Fibroblast of lung (primary cell): ENCODE data around the gene STK11IP. TPM values are rescaled to one million over a fixed set of nuclear protein-coding genes. Genes with fewer than 3 reads are reported as not detected.

Experiments
- DNase-seq, 2 donors: peaks; one replicate each; pipeline versions ENCODE4 v3.0.0 to v3.0.0-alpha.2; 2010; ENCODE audit warnings: low read depth in 2 of 2
- H2AFZ ChIP-seq: 2 replicates; pipeline ENCODE4 v1.5.1; 2012; ENCODE audit warnings: low read length, control low read depth, inconsistent platforms
- H3K27ac ChIP-seq: 2 replicates; pipeline ENCODE4 v1.5.1; 2011; ENCODE audit warnings: low read length, control low read depth; ENCODE audit not compliant: insufficient read depth
- H3K27me3 ChIP-seq: 2 replicates; pipeline ENCODE4 v1.5.1; 2011; ENCODE audit warnings: mild to moderate bottlenecking, low read length; ENCODE audit not compliant: control insufficient read depth, insufficient read depth
- H3K36me3 ChIP-seq: 2 replicates; pipeline ENCODE4 v1.5.1; 2011; ENCODE audit warnings: low read length; ENCODE audit not compliant: control insufficient read depth, insufficient read depth
- H3K4me1 ChIP-seq: 2 replicates; pipeline ENCODE4 v1.5.1; 2011; ENCODE audit warnings: low read length; ENCODE audit not compliant: control insufficient read depth, insufficient read depth; ENCODE audit errors: extremely low read depth
- H3K4me2 ChIP-seq: 2 replicates; pipeline ENCODE4 v1.5.1; 2011; ENCODE audit warnings: low read length, control low read depth; ENCODE audit not compliant: insufficient read depth; ENCODE audit errors: extremely low read depth
- H3K4me3 ChIP-seq, 4 experiments: fragments of 200-600 bp in 1 of 4; sonication (generic) in 1 of 4; replicated peaks in 1 of 4; 2 replicates each; pipeline ENCODE4 v1.5.1; 2011 to 2016; ENCODE audit warnings: low read length in 4 of 4, low read depth in 3 of 4, mild to moderate bottlenecking in 3 of 4, control low read depth in 2 of 4, inconsistent platforms in 1 of 4, mixed read lengths in 1 of 4; ENCODE audit not compliant: insufficient read depth in 1 of 4; ENCODE audit errors: control extremely low read depth in 1 of 4
- H3K79me2 ChIP-seq: 2 replicates; pipeline ENCODE4 v1.5.1; 2012; ENCODE audit warnings: mild to moderate bottlenecking, low read length, inconsistent platforms; ENCODE audit not compliant: control insufficient read depth, insufficient read depth
- H3K9ac ChIP-seq: 2 replicates; pipeline ENCODE4 v1.5.1; 2011; ENCODE audit warnings: mild to moderate bottlenecking, low read length, control low read depth; ENCODE audit not compliant: insufficient read depth
- H3K9me3 ChIP-seq: 2 replicates; pipeline ENCODE4 v1.5.1; 2012; ENCODE audit warnings: low read depth, low read length; ENCODE audit not compliant: control insufficient read depth, insufficient read depth
- H4K20me1 ChIP-seq: 2 replicates; pipeline ENCODE4 v1.5.1; 2011; ENCODE audit warnings: low read length; ENCODE audit not compliant: control insufficient read depth, insufficient read depth; ENCODE audit errors: extremely low read depth
- EZH2 ChIP-seq: IDR thresholded peaks from 2 replicates; pipeline ENCODE4 v1.5.1; 2012; ENCODE audit warnings: low read length, control low read depth, mild to moderate bottlenecking; ENCODE audit errors: missing control alignments
- polyA plus RNA-seq, 2 donors: library from polyadenylated mRNA; depleted of rRNA in 1 of 2; stranded (reverse) in 1 of 2; unstranded in 1 of 2; fragments of >200 nt; gene quantifications; 2 replicates each; pipeline ENCODE4 v1.2.1, GENCODE V29; 2011 to 2012; ENCODE audit warnings: missing spikeins in 1 of 2
- total RNA-seq: library from RNA; depleted of rRNA; stranded (reverse); fragments of >200 nt; gene quantifications from 2 replicates; pipeline ENCODE4 v1.2.1, GENCODE V29; 2014
- TF ChIP-seq, protein P1 (sequence below), 2 donors: IDR thresholded peaks in 1 of 2; conservative IDR thresholded peaks in 1 of 2; 1 replicate in 1 of 2; 2 replicates in 1 of 2; pipeline ENCODE4 v1.5.1; 2011 to 2012; ENCODE audit warnings: low read length in 2 of 2, control low read depth in 1 of 2, inconsistent platforms in 1 of 2, low read depth in 1 of 2, mild to moderate bottlenecking in 1 of 2

Gene STK11IP
- total and polyA plus RNA-seq, 2 donors (not counting 1 experiment from before 2014, with no cell fraction given), result 5.6 to 16.8 TPM

DNA sequence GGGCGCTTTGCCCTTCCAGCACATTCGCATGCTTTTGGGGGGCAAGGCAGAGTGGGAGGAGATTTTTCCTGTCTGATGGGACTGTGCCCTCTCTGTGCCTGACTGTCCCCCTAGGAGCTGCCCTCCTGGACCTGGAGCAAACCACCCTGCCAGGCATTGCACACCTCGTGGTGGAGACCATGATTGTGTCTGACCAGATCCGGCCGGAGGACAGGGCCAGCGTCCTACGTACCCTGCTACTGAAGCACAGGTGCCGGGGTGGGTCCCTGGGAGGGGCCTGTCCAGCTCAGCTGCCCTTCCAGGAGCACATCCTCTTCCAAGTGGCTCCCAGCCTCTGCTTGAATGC lies 35.1 kb downstream of the STK11IP start:
- Histone ChIP-seq H4K20me1 (no peaks in the 10 kb centered on the region), H3K4me1 (no peaks in the 10 kb centered on the region), H3K4me3 (no peak overlapping the region), H3K4me2 (no peak overlapping the region), H3K9ac (no peak overlapping the region), H3K36me3 (no peaks in the 10 kb centered on the region), H3K9me3 (no peaks in the 10 kb centered on the region), H3K27ac (no peak overlapping the region), H3K27me3 (no peaks in the 10 kb centered on the region), H3K79me2 (no peaks in the 10 kb centered on the region), H2AFZ (no peak overlapping the region)
- no peak for DNase-seq
- no peak for TF ChIP-seq EZH2
- TF ChIP-seq, protein P1, sequence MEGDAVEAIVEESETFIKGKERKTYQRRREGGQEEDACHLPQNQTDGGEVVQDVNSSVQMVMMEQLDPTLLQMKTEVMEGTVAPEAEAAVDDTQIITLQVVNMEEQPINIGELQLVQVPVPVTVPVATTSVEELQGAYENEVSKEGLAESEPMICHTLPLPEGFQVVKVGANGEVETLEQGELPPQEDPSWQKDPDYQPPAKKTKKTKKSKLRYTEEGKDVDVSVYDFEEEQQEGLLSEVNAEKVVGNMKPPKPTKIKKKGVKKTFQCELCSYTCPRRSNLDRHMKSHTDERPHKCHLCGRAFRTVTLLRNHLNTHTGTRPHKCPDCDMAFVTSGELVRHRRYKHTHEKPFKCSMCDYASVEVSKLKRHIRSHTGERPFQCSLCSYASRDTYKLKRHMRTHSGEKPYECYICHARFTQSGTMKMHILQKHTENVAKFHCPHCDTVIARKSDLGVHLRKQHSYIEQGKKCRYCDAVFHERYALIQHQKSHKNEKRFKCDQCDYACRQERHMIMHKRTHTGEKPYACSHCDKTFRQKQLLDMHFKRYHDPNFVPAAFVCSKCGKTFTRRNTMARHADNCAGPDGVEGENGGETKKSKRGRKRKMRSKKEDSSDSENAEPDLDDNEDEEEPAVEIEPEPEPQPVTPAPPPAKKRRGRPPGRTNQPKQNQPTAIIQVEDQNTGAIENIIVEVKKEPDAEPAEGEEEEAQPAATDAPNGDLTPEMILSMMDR (conservative IDR thresholded peaks at IDR 0.05 in 1 of 2, IDR thresholded peaks at IDR 0.05 in 1 of 2; ENCODE audit: low read depth in 1 of 2, low read length in 2 of 2), result no peak

DNA sequence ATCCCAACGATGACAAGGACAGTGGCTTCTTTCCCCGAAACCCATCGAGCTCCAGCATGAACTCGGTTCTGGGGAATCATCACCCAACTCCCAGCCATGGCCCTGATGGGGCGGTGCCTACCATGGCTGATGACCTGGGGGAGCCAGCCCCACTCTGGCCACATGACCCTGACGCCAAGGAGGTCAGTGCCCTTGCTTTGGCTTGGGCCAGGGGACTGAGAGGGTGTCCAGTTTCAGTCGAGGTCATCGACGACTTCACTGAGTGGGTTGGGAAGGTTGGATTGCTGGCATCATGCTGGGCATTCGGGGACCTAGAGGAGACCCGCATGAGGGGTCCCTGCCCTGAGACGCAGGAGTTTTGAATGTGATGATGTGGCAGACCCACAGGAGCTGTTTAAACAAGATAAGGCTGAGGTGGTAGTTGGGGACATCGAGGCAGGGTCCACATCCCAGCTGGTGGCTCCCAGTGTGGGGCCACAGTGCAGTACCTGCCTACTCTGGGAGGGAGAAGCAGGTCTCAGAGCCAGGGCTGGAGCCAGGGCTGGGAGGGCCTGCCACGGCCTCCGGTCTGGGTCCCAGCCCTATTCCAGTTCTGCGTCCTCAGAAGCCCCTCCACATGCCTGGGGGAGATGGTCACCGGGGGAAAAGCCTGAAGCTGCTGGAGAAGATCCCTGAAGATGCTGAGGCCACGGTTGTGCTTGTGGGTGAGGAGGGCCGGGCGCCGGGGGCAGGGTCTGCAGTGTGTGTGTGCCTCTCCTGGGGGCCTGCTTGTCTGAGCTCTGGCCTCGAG lies 35.8 kb downstream of the STK11IP start:
- TF ChIP-seq EZH2, result no peak
- TF ChIP-seq, protein P1 (conservative IDR thresholded peaks at IDR 0.05 in 1 of 2, IDR thresholded peaks at IDR 0.05 in 1 of 2; ENCODE audit: low read depth in 1 of 2, low read length in 2 of 2), result no peak
- Histone ChIP-seq H3K4me3 (no peak overlapping the region), H3K4me2 (no peak overlapping the region), H3K27me3 (no peaks in the 10 kb centered on the region), H2AFZ (no peak overlapping the region), H3K9ac (no peak overlapping the region), H3K79me2 (no peaks in the 10 kb centered on the region), H3K36me3 (no peaks in the 10 kb centered on the region), H3K27ac (no peak overlapping the region), H3K4me1 (no peaks in the 10 kb centered on the region), H3K9me3 (no peaks in the 10 kb centered on the region), H4K20me1 (no peaks in the 10 kb centered on the region)
- no peak for DNase-seq

DNA sequence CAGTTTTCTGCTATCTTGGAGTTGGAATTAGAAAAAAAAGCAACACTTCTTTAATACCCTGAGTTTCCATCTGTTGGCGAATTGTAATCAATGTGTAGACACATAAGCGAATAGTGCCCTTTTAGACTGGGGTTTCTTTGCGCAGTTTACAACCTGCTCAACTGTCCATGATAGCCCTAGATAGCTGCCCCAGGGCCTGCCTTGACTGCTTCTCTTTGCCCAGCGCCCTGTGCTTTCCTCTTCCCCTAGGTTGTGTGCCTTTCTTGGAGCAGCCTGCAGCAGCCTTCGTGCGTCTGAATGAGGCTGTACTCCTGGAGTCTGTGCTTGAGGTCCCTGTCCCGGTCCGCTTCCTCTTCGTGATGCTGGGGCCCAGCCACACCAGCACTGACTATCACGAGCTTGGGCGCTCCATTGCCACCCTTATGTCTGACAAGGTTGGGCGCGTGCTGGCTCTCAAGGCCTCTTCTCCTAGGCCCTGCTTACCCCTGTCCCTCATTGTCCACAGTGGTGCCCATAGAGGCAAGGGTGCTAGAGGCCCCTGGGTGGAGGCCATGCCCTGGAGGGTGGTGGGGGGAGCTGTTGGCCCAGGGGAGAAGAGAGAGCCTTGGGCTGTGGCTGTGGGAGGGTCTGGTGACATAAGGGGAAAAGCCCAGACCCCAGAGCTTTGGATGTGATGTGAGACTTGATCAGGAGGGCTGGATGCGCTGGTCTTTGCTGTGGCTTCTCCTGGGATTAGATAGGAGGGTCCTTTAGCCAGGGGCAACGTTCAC lies 36.7 kb downstream of the STK11IP start:
- no peak for DNase-seq
- no peaks in the 10 kb centered on the region for H3K79me2 ChIP-seq
- H3K4me1 ChIP-seq, result no peaks in the 10 kb centered on the region
- H4K20me1 ChIP-seq, result no peaks in the 10 kb centered on the region
- no peaks in the 10 kb centered on the region for H3K36me3 ChIP-seq
- H3K9ac ChIP-seq, result no peak overlapping the region
- H2AFZ ChIP-seq, result no peak overlapping the region
- TF ChIP-seq, protein P1 (conservative IDR thresholded peaks at IDR 0.05 in 1 of 2, IDR thresholded peaks at IDR 0.05 in 1 of 2; ENCODE audit: low read depth in 1 of 2, low read length in 2 of 2), result no peak
- no peak for TF ChIP-seq EZH2
- H3K4me3 ChIP-seq, result no peak overlapping the region
- H3K27me3 ChIP-seq, result no peaks in the 10 kb centered on the region
- no peak overlapping the region for H3K27ac ChIP-seq
- H3K9me3 ChIP-seq, result no peaks in the 10 kb centered on the region
- H3K4me2 ChIP-seq, result no peak overlapping the region
